ENCODE data around the gene FAM20C.

- no peak for TF ChIP-seq CTCF (IDR thresholded peaks at IDR 0.05)
- no peak for TF ChIP-seq POLR2A (IDR thresholded peaks at IDR 0.05)
Observed at GRCh38 chr7:304574-305409, 112.4 kb downstream of the FAM20C start.
